H1 (cell line): ENCODE results near the gene DHRS3. TPM values are rescaled to one million over a fixed set of nuclear protein-coding genes. Genes with fewer than 3 reads are reported as not detected.

Experiments
- CTBP2 ChIP-seq: IDR thresholded peaks from 2 replicates; pipeline ENCODE4 v1.7.0; 2011; ENCODE audit warnings: borderline replicate concordance, mild to moderate bottlenecking, moderate library complexity, mixed read lengths, low read length; ENCODE audit not compliant: insufficient read depth, insufficient read length
- MAX ChIP-seq: IDR thresholded peaks from 2 replicates; pipeline ENCODE4 v1.6.1; 2012; ENCODE audit warnings: inconsistent platforms
- PHF8 ChIP-seq: fragments of 200-600 bp; sonication (generic); conservative IDR thresholded peaks from 2 replicates; pipeline ENCODE4 v1.7.1; 2012; ENCODE audit warnings: low read depth, mild to moderate bottlenecking, inconsistent platforms, low read length, moderate library complexity
- polyA plus RNA-seq, 7 experiments: library from polyadenylated mRNA; depleted of rRNA in 3 of 7; stranded (reverse) in 5 of 7; unstranded in 2 of 7; fragments of >200 nt in 5 of 7; fragments of 200-250 nt in 2 of 7; gene quantifications; 1 replicate in 5 of 7; 2 replicates in 1 of 7; 4 replicates in 1 of 7; pipeline versions ENCODE4 v1.2.1 to v1.2.3, GENCODE V29; 2011 to 2013; ENCODE audit warnings: missing spikeins in 2 of 7, mixed read lengths in 2 of 7
- total RNA-seq: library from RNA; stranded (reverse); fragmentation: NEBNext Ultra II Directional; extraction: Animal tissue kit (Norgen Biotek cat#: 25700); gene quantifications from 2 replicates; pipeline ENCODE4 v1.2.1, GENCODE V29; 2021

Gene DHRS3
- total and polyA plus RNA-seq, 2 of the 8 experiments (the other 6 are each of a cell fraction or from before 2014, with no cell fraction given), result 32.5 to 36.4 TPM

- 0 out of 2 replicates have a peak, but pooled peaks have one; percentile 33 for TF ChIP-seq PHF8
- TF ChIP-seq CTBP2, result peak; percentile 19
- peak; percentile 27; the same call in 1 of the 2 replicates for TF ChIP-seq MAX
Measured at GRCh38 chr1:12594966-12595756, 22.8 kb downstream of the DHRS3 start (continued).
